ENCODE measurements around the gene MSI2.

DNA sequence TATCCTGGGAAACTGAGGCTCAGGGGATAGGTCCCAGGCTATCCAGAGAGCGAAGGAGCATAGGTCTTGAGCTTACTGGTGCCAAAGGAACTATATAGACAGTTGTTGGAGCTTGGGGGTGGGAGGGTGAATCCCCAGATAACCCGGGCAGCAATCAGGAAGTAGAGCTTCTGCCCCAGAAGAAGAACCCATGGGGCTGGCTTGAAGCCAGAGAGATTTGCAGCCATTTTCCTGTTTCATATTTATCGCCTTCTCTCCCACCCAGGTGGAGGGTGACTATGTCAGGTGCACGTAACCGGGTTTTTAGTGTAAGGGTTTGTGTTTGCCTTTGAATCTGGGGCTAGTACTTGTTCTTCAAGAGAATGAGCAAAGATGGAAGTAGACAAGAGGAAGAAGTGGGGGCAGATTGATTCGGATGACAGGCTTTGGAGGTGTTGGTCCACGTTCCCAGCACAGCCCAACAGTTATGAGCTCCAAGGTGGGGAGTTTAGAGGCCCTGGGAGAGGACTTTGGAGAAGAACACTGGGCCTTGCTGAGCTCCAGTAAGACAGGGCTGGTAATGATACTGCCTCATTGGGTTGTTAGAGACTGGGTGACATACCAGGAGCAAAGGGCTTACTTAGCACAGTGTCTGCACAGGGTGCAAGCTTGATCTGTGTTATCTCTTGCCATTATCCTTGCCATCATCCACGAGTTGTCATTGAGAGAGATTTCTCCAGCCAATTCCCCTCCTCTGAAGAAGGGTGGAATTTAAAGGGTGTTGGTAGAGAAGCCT lies 343.1 kb downstream of the MSI2 start:
- TF ChIP-seq, protein P1, sequence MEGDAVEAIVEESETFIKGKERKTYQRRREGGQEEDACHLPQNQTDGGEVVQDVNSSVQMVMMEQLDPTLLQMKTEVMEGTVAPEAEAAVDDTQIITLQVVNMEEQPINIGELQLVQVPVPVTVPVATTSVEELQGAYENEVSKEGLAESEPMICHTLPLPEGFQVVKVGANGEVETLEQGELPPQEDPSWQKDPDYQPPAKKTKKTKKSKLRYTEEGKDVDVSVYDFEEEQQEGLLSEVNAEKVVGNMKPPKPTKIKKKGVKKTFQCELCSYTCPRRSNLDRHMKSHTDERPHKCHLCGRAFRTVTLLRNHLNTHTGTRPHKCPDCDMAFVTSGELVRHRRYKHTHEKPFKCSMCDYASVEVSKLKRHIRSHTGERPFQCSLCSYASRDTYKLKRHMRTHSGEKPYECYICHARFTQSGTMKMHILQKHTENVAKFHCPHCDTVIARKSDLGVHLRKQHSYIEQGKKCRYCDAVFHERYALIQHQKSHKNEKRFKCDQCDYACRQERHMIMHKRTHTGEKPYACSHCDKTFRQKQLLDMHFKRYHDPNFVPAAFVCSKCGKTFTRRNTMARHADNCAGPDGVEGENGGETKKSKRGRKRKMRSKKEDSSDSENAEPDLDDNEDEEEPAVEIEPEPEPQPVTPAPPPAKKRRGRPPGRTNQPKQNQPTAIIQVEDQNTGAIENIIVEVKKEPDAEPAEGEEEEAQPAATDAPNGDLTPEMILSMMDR (IDR thresholded peaks at IDR 0.05) = no peak
- no peak for TF ChIP-seq POLR2A (IDR thresholded peaks at IDR 0.05)

Data from right lobe of liver (tissue), 4 donors.